GM06990 (cell line): ENCODE results near the gene ARHGAP35.
A peak's percentile ranks its signal among the peaks of the same experiment; 100 is the strongest.

Source experiments
- DNase-seq: peaks from one replicate; pipeline ENCODE4 v3.0.0-alpha.2; 2011; ENCODE audit not compliant: insufficient read length; ENCODE audit errors: extremely low read depth
- H3K27me3 ChIP-seq: replicated peaks from 2 replicates; pipeline ENCODE4 v1.6.0; 2011; ENCODE audit warnings: low read length; ENCODE audit not compliant: control insufficient read depth, insufficient read depth
- H3K36me3 ChIP-seq: 2 replicates; pipeline ENCODE4 v1.5.1; 2011; ENCODE audit warnings: low read length; ENCODE audit not compliant: control insufficient read depth, insufficient read depth
- H3K4me3 ChIP-seq: replicated peaks from 2 replicates; pipeline ENCODE4 v1.5.1; 2011; ENCODE audit warnings: low read depth, mild to moderate bottlenecking, control low read depth, low read length
- CTCF ChIP-seq: IDR thresholded peaks from 2 replicates; pipeline ENCODE4 v1.5.1; 2011; ENCODE audit warnings: low read length, control low read depth, mild to moderate bottlenecking, inconsistent platforms; ENCODE audit not compliant: insufficient read depth, poor library complexity, severe bottlenecking

Gene ARHGAP35

GRCh38 chr19:46860846-46861690 lies at the start of gene ARHGAP35:
ARHGAP35 (plus strand) TSS chr19:46860997; CDS start chr19:46918676, 57,679 bp downstream.
- no peak for TF ChIP-seq CTCF
- H3K36me3 ChIP-seq = no peaks in the 10 kb centered on the region
- no peak for DNase-seq
- H3K27me3 ChIP-seq = no peaks in the 10 kb centered on the region
- peak within 1 kb of the TSS; percentile 91 for H3K4me3 ChIP-seq

GRCh38 chr19:46812977-46813838 lies 47.6 kb upstream of the ARHGAP35 start:
- DNase-seq = no peak
- Histone ChIP-seq H3K27me3 (no peaks in the 10 kb centered on the region; the same call in 1 of the 2 replicates), H3K36me3 (no peaks in the 10 kb centered on the region), H3K4me3 (no peak overlapping the region)
- no peak for TF ChIP-seq CTCF

- H3K36me3 ChIP-seq = no peaks in the 10 kb centered on the region
- DNase-seq = no peak
Measured at GRCh38 chr19:46813839-46814358, 46.9 kb upstream of the ARHGAP35 start.

GRCh38 chr19:46815833-46816627 lies 44.8 kb upstream of the ARHGAP35 start:
- TF ChIP-seq CTCF = no peak
- H3K4me3 ChIP-seq = no peak overlapping the region
- no peaks in the 10 kb centered on the region; the same call in 1 of the 2 replicates for H3K27me3 ChIP-seq
- H3K36me3 ChIP-seq = no peaks in the 10 kb centered on the region
- DNase-seq = no peak

More at GRCh38 chr19:46813839-46814358, 46.9 kb upstream of the ARHGAP35 start:
- H3K4me3 ChIP-seq = no peak overlapping the region
- TF ChIP-seq CTCF = no peak
- no peaks in the 10 kb centered on the region; the same call in 1 of the 2 replicates for H3K27me3 ChIP-seq

GRCh38 chr19:46818812-46819211 lies 42.0 kb upstream of the ARHGAP35 start:
- H3K4me3 ChIP-seq = no peak overlapping the region
- TF ChIP-seq CTCF = no peak
- no peaks in the 10 kb centered on the region for H3K36me3 ChIP-seq
- DNase-seq = no peak
- no peaks in the 10 kb centered on the region; the same call in 1 of the 2 replicates for H3K27me3 ChIP-seq
